ENCODE results near the gene LMNA. TPM values are rescaled to one million over a fixed set of nuclear protein-coding genes. Genes with fewer than 3 reads are reported as not detected.
"Not testable (repeated sequence)": the region's sequence is repeated elsewhere in the genome, so short reads cannot be mapped to it uniquely, and the experiment has no call there.

The LMNA gene
- total RNA-seq, 1 donor from 2014 or later, result 293 TPM

DNA sequence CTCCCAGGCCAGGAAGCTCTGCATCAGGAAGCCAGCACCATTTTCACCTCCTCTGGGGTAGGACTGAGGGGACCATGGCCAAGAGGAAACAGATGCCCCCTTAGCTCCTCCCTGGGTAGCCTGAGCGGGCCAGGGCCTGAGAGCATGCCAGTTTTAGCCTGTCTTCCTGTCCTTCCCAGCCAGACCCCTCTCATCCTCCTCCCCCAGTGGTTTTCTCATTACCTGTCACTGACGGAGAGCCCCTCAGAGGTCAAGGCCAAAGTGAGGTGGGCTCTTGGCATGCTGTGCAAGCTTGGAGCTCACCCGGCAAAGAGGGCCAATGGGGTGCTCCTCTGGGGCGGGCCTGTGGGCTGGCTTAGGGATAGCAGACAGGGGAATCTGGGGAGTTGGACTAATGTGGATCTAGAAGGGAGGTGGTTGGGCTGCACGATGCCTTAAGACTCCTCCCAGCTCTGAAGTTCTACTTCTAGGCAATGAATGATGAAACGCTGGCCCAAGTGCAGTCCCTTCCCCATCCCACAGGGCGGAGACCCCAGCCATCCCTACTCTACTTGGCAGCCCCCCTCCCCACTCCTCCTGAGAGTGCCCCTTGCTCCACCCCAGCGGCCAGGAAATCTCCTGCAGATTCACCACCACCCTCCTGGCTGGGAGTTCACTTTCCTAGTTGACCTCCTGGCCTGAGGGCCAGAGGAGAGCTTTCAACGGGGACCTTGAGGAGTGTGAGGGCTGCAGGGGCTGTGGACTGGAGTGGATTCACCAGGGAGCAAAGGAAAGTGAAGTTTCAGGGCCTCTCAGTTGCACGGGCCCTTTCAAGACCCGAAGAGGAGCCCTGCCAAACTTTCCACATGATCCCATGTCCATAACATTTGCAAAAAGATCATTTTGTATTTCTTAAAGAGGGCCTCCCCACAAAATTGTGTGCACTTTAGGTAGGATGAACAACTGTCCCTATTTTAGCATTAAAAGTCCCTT lies 9.4 kb upstream of the LMNA start:
- no peak for DNase-seq (ENCODE audit: low spot score)

DNA sequence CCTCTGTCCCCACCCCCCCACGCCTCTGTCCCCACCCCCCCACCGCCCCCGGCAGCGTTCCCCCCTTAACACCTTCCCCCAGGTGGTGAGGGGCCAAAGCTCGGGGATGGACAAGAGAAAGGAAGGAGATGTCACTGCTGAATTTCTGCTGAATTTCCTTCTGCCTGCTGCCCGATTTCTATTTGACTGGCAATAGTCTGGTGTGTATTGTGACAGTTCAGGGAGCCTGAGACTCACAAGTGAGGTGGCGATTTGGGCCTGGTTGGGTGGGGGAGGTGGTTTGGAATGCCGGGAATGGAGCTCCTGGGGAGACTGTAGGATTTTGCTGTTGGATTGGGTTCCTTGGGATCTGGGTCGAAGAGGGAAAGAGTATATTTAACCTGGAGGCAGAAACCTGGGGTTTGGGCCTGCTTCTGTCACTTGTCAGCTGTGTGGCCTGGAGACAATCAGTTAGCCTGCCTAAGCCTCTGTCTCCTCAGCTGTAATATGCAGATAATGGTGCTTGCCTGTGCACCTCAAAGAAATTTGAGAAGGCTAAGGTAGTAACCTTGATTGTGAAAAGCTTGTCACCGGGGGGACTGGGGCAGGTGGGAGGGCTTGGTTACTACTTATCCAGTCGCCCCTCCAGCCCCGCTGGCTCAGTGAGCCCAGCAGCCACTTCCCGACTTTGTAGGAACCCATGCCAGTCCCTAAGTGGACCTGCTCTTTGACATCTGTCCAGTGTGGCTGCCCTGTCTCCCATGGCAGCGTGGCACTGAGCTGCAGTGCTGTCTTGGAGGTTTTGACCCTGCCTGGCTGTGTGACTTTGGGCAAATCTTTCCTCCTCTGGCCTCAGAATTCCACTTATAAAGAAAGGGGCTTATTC lies 7.7 kb upstream of the LMNA start:
- DNase-seq (ENCODE audit: low spot score), result no peak

DNA sequence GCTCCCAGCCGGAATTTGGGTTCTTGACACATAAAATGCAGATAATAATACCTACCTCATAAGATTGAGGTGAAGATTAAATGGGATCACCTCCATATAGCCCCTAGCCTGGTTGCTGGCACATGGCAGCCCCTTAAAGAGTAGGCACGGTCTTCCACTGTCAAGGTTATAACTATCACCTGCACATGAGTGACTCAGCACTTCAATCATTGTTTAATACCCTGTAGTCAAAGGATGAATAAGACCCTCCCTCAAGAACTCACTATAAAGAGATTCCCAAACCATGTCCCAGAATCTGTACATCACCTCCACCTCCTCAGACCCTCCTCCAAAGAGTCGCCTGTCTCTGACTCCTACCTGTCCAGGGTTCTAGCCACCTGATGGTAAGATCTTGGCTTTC lies 6.5 kb upstream of the LMNA start:
- DNase-seq (ENCODE audit: low spot score), result no peak

DNA sequence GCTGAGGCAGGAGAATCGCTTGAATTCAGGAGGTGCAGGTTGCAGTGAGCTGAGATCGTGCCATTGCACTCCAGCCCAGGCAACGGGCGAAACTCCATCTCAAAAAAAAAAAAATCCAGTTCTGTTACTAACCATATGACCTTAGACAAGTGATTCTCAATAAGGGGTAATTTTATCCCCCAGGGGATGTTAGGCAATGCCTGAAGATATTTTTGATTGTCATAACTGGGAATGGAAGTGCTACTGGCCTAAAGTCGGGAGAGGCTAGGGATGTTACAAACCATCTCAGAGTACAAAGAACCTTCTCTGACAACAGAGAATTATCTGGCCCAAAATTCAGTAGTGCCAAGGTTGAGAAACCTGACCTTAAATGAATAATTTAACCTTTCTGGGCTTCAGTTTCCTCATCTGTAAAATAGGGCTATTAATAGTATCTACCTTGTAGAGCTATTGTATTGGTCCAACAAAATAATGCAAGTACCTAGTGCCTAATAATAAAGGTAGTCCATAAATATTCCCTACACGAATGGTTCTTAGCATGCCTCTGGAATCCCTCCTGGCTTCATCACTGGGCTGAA lies 5.8 kb upstream of the LMNA start:
- DNase-seq (ENCODE audit: low spot score), result no peak

DNA sequence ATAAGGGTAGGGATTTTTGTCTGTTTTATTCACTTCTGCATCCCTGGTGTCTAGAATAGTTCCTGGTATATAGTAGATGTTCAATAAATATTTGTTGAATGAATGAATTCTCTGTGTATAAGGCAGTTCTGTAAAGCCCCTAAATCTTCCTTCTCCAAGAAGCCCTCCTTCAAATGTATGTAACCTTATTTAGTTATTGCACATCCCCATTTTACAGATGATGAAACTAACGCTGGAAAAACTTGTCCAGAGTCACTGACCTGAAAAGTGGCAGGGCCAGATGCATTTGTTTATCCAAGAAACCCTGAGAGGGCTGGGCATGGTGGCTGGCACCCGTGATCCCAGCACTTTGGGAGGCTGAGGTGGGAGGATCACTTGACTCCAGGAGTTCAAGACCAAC lies 4.3 kb upstream of the LMNA start:
- DNase-seq (ENCODE audit: low spot score), result no peak

DNA sequence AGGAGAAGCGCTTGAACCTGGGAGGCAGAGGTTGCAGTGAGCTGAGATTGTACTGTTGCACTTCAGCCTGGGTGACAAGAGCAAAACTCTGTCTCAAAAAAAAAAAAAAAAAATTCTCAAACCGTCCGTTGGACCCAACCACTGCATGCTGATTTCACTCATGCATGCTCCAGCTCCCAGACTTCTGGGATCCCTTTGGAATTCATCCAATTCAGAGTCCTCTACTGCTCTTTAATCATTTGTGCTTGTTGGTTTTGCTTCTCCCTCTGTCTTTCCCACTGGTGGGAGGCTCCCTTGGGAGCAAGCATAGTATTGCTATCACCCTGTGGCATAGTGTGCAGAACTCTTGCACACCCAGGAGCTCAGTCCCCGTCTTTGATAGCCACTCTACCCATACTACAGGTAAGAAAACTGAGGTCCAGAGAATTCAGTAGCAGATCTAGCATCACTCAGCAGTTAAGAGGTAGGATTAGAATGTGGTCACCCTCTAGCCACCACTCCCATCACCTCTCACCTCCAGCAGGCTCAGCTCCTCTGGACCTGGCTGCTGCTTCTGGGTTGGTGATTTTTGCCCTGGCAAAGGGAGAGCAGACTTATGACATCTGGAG lies 3.1 kb upstream of the LMNA start:
- no peak for DNase-seq (ENCODE audit: low spot score)

DNA sequence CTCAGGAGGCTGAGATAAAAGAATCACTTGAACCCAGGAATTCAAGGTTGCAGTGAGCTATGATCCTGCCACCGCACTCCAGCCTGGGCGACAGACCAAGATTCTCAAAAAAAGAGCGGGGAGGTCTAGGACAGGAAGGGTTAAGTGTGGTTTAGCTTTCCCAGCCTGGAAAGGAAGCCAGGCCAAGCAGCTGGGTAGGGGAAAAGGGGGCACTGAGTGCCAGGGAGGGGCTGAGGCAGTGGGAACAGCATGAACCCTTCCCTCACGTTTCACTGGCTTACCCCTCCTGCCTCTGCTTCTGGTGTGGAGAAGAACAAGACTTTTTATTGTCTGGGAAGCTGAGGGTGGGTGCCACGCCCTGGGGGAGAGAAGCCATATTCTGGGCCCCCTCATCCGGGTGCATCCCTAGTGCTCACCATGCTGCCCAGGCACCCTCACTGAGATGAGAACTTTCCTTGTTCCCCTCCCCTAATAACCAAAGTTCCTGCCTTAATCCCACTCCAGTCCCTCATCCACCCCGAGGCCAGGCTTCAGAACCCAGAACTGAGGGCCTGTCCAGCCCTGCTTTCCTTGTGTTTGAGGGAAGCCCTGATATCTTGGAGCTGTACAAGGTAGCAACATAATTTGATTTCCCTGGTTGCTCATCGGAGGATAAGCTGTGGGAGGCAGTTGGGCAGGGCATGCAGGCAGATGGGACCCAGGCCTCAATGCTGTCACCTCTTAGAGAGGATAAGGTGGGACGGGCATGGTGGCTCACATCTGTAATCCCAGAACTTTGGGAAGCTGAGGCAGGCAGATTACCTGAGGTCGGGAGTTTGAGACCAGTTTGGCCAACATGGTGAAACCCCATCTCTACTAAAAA lies 2.0 kb upstream of the LMNA start:
- DNase-seq (ENCODE audit: low spot score), result no peak

DNA sequence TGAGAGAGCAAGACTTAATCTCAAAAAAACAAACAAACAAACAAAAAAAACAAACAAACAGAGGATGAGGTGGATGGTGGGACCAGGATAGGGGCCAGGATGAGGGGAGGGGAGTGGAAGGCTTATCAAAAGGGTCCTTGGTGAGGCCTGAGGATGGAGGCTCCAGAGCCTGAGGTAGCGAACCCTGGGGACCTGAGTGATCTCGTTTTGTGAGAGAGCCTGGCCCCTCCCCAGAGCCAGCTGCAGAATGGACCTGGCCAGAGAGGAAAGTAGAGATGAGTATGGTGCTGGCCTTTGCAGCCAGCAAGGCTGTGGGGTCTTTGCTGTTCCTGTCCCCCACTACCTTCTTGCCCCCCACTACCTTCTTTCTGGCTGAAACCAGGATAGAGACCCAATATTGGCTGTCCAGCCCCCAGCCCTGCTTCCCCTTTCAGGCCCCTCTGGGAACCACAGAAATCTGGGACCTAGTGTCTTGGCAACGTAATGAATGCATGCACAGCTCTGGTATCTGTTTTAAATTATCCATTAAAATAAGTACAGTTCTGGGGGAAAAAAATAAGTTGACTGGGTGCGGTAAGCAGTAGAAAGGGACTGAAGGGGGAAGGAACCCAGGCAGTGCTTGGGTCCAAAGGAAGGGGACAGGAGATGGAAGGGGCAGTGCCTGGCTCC lies 1.1 kb upstream of the LMNA start:
- DNase-seq (ENCODE audit: low spot score), result no peak

DNA sequence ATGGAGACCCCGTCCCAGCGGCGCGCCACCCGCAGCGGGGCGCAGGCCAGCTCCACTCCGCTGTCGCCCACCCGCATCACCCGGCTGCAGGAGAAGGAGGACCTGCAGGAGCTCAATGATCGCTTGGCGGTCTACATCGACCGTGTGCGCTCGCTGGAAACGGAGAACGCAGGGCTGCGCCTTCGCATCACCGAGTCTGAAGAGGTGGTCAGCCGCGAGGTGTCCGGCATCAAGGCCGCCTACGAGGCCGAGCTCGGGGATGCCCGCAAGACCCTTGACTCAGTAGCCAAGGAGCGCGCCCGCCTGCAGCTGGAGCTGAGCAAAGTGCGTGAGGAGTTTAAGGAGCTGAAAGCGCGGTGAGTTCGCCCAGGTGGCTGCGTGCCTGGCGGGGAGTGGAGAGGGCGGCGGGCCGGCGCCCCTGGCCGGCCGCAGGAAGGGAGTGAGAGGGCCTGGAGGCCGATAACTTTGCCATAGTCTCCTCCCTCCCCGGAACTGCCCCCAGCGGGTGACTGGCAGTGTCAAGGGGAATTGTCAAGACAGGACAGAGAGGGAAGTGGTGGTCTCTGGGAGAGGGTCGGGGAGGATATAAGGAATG lies 505 bp downstream of the LMNA start:
- DNase-seq (ENCODE audit: low spot score), result no peak

DNA sequence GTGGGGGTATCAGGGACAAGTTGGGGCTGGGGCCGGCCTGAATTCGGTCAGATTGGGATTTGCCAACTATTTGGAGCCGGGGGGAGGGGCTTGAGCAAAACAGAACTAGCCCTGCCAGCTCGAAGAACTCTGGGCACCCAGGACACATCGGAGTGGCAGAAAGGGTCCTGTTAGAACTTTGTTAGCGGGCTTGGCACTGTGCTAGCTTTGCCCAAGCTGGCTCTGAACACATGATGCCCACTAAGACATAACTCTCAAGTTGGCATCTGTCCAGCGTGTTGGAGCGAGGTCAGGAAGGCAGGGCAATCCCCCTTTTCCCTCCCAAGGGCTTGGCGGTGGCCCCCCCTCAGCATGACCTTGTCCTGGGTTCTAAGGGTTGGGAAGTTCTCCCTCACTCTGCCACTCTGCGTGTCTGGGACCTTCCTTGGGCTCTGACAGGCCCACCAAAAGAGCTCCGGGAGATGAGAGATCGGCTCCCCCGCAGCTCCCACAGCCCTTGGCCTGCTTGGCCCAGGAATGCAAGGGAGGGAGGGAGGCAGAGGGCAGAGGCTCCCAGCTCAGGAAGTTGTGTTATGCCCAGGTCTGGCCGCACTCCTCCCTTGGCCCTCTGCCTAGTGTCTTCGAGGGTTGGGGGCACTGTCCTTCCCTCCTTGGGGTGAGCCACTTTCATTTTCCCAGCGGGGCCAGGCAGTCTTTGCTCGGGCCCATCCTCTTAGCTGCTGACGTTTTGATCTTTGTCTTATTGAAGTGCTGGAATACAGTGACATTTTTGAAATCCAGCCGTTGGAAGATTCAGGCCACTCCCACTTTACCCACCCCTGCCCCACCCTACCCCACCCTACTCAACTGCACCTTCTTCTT lies 1.2 kb downstream of the LMNA start:
- DNase-seq (ENCODE audit: low spot score), result peak; percentile 53

DNA sequence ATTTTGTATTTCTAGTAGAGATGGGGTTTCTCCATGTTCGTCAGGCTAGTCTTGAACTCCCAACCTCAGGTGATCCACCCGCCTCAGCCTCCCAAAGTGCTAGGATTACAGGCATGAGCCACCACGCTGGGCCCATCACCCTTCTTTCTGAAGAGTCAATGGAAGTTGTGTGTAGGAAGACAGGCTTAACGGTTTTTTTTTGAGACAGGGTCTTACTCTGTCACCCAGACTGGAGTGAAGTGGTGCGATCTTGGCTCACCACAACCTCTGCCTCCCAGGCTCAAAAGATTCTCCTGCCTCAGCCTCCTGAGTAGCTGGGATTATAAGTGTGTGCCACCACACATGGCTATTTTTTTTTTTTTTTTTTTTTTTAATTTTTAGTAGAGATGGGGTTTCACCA lies 2.2 kb downstream of the LMNA start:
- not testable (repeated sequence) for DNase-seq (ENCODE audit: low spot score)

DNA sequence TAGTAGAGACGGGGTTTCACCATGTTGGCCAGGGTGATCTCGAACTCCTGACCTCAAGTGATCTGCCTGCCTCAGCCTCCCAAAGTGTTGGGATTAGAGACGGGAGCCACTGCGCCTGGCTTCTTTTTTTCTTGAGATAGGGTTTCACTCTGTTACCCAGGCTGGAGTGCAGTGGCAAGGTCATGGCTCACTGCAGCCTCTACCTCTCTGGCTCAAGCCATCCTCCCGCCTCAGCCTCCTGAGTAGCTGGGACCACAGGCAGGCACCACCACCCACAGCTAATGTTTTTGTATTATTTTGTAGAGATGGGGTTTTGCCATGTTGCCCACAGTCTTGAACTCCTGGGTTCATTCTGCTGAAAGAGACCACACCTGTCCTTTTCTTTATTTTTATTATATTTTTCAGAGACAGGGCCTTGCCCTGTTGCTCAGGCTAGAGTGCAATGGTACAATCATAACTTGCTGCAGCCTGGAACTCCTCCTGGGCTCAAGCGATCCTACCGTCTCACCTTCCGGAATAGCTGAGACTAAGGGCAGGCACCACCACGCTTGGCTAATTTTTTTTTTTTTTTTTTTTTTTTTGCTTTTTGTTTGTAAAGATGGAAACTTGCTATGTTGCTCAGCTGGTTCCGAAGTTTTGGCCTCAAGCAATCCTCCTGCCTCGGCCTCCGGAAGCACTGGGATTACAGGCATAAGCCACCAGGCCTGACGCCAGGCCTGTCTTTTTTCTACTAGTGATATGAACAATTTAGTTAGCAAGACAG lies 3.1 kb downstream of the LMNA start:
- no peak for DNase-seq (ENCODE audit: low spot score)

DNA sequence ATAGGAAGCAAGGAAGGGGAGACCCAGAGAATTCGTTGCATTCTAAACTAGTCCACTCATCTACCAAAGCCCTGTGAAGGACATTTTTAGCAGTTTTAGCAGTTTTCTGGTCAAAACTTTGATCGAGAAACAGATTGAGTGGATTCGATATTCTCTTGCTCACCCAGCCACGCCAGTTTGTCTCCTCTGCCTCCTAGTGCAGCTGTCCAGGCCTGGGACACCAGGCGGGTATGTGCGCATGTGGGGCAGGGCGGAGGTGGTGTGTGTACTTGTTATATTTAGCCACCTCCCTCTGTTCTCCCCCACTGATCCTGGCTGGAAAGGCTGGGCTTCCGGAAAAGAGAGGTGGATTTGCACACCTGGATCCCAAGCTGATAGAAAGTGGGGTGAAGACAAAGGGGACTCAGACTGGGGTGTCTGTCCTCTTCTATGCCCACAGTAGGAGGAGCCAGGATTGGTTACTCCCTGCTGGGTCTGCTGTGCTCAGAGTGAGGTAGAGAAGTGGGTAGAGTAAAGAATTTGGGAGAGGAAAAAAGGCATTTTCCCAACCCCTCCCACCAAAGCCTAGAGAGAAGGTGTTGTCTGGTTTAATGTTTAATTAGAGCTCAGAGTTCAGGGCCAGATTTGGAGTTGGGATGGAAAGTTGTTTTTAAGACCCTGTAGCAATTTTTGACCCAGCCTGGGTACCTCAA lies 3.8 kb downstream of the LMNA start:
- no peak for DNase-seq (ENCODE audit: low spot score)

DNA sequence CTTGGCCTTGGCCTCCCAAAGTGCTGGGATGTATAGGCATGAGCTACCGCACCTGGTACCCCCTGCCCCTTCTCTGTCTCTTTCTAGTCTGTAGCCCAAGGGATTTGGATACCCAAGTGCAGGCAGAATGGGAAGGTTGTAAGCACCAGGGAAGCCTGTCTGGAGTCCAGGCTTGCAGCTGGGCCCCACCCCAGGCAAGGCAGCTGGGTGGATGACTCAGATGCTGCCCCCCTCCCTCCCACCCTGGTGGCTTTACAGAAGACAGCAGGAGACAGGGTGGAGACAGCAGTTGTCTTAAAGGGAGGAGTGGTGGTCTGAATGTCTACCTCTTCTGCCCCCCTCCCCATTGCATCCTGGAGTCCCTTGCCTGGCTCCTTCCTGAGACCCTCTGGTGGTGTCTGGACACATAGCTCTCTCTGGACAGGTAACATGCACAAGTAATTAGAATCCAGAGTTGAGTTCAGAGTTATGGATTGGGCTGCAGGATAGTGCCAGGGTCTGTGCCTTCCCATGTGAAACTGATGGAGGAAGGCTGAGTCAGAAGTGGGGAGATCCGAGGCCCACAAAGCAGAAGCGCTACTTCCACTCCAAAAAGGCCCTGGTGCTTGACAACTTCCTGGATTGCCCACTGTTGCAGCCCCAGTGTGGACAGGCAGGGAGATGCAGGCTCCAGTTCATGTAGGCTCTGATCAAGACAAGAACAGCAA lies 5.1 kb downstream of the LMNA start:
- no peak for DNase-seq (ENCODE audit: low spot score)

DNA sequence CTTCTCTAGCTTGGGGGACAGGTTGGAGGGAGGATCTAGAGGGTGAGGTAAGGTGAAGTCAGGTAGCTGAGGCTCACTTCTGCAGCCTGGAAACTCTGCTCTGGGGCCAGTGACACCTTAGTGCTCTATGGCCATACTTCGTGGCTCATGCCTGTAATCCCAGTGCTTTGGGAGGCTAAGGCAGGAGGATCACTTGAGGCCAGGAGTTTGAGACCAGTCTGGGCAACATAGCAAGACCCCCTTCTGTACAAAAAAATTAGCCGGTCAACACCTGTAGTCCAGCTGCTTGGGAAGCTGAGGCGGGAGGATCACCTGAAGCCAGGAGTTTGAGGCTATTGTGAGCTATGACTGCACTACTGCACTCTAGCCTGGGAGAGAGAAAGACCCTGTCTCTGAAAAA lies 5.8 kb downstream of the LMNA start:
- no peak for DNase-seq (ENCODE audit: low spot score)

DNA sequence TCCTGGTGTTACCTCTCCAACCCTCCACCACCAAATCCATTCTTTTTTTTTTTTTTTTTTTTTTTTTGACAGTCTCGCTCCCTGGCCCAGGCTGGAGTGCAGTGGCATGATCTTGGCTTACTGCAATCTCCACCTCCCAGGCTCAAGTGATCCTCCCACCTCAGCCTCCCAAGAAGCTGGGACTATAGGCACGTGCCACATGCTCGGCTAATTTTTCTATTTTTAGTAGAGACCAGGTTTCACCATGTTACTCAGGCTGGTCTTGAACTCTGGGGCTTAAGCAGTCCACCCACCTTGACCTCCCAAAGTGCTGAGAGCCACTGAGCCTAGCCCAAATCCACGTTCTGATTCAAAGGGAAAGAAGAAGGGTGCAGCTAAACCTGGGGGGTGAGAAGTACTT lies 6.5 kb downstream of the LMNA start:
- not testable (repeated sequence) for DNase-seq (ENCODE audit: low spot score)

DNA sequence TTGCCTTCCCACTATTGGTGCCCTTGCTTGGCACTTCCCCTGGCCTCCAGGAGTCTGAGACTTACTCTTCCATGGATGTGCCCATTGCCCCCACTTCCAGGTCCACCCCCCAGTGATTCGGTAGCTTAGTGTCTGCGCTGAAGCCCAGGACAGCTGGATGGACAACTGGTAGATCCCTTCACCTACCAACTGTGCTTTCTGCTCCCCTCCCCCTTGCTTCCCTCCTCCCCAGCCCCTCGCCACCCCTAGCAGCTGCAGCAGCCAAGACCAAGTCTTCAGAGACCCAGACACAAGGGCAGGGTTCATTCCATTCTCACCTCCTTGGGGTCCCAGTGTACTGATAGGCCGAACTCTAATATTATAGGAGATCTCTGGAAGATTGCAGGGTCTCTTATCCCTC lies 6.9 kb downstream of the LMNA start:
- DNase-seq (ENCODE audit: low spot score), result no peak

Data from mucosa of gallbladder (tissue), 1 donor.